Cardiac fibroblast (primary cell): Measurements from ENCODE around the gene WASHC4.
"Not testable (repeated sequence)": the region's sequence is repeated elsewhere in the genome, so short reads cannot be mapped to it uniquely, and the experiment has no call there.

Source experiments
- DNase-seq, 2 donors: peaks; one replicate each; pipeline versions ENCODE4 v3.0.0 to v3.0.0-alpha.2; 2010; ENCODE audit warnings: low read depth in 2 of 2
- H3K4me3 ChIP-seq, 2 donors: replicated peaks in 1 of 2; 1 replicate in 1 of 2; 2 replicates in 1 of 2; pipeline ENCODE4 v1.5.1; 2011; ENCODE audit warnings: low read depth in 2 of 2, low read length in 2 of 2, mild to moderate bottlenecking in 2 of 2, moderate library complexity in 1 of 2
- CTCF ChIP-seq: IDR thresholded peaks from one replicate; pipeline ENCODE4 v1.5.1; 2011; ENCODE audit warnings: low read depth, mild to moderate bottlenecking, low read length, inconsistent platforms

The WASHC4 gene

DNA sequence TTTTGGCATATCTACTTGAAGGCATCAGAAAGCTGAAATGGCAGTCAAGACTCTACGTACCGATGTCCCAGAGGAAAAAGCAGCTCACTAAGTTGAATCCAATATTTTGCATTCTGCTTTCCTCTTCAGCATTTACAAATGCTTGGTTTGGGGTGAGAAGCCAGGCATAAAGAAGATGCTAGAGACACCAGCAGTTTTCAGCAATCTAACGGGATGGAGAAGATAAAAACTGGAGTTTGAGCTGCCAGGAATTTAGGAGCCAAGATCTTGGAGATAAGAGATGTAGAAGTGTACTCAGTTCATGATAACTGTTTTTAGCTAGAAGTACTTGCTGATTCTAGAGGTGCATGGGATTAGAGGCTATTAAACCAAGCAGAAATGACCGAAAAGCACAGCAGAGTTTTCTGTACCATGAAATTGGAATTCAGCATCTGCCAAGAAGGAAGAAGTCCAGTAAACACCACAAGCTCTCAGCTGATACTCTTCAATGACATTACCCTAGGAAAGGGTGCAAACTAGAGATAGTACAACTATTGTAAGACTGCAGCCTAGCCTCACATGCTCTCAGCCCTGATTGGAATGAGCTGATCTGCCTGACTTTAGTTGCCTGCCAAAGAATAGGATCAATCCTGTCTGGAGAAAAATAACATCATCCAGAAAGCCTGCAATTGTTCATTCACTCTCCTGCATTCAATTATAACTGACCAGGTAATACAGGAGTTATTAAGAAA, 15.9 kb upstream of the WASHC4 start:
- no peak for TF ChIP-seq CTCF
- H3K4me3 ChIP-seq = no peak overlapping the region
- DNase-seq = no peak

- no peak for TF ChIP-seq CTCF
- no peak for DNase-seq
- no peak overlapping the region for H3K4me3 ChIP-seq
Measured at GRCh38 chr12:105092336-105092735, 15.2 kb upstream of the WASHC4 start.

GRCh38 chr12:105095338-105095737, 12.2 kb upstream of the WASHC4 start:
- DNase-seq, H3K4me3 ChIP-seq: not testable (repeated sequence)

DNA sequence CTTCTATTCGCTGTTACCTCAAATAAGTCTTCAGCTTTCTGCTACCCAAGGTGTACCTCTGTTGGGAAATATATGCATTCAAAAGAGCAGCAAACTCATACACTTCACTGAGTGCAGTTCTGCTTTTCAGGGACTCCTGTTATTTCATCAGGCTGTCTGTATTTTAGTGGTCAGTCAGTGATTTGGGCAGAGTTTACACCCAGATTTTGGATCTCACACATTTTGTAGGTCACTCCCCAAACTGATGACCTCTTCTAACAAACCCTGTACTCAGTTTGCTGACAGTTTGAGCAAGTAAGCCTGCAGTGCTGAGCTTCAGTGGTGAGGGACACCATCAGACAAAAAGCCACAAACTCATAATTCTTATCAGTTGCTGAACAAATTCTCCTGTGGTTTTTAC, 8.2 kb upstream of the WASHC4 start:
- TF ChIP-seq CTCF = no peak
- H3K4me3 ChIP-seq = no peak overlapping the region
- DNase-seq = no peak

DNA sequence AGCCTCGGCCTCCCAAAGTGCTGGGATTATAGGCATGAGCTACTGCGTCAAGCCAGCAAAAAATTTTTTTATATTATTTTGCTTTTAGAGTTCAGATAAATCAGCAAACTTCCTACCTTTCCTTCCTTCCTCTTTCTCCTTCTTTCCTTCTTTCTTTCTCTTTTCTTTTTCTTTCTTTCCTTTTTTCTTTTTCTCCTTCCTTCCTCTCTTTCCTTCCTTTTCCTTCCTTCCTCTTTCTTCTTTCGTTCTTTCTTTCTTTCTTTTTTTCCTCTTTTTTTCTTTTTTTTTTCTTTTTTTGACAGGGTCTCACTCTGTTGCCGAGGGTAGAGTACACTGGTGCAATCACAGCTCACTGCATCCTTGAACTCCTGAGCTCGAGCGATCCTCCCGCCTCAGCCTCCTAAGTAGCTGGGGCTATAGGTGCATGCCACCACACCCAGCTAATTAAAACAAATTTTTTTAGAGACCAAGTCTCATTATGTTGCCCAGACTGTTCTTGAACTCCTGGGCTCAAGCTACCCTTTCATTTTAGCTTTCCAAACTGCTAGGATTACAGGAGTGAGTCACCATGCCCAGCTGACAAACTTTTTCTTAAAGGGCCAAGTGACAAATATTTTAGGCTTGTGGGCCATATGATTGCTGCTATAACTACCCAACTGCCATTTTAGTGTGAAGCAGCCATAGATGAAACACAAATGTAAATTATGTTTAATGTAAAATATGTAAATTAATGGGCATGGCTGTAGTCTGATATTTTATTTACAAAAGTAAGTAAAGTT, 7.1 kb upstream of the WASHC4 start:
- H3K4me3 ChIP-seq = no peak overlapping the region
- no peak for TF ChIP-seq CTCF
- peak; percentile 75 to 78 for DNase-seq

- peak; percentile 52 to 59 for DNase-seq
- no peak for TF ChIP-seq CTCF
Measured at GRCh38 chr12:105100998-105101397, 6.5 kb upstream of the WASHC4 start.

DNA sequence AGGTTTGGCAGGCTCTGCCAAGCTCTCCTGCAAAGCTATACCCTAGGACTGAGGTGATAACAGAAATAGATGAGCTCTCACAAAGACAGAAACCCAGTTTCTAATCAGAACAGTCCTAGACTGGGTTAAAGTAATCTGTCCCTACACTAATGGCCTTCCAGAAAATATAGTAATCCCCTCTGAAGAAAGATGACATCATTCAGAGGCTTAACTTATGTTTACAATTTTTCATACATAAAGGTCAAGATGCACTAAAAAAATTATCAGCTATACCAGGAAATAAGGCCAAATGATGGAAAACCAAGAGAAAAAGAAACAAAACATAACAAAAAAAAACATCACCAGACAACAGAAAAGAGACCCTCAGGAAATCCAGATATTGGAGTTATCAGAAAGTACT, 4.9 kb upstream of the WASHC4 start:
- no peak for TF ChIP-seq CTCF
- no peak overlapping the region for H3K4me3 ChIP-seq
- DNase-seq = no peak

More at GRCh38 chr12:105100998-105101397, 6.5 kb upstream of the WASHC4 start:
- H3K4me3 ChIP-seq = no peak overlapping the region
